Osteocyte (in vitro differentiated cells): ENCODE measurements around the gene ARPC1B. TPM values are rescaled to one million over a fixed set of nuclear protein-coding genes. Genes with fewer than 3 reads are reported as not detected.
"Not testable (repeated sequence)": the region's sequence is repeated elsewhere in the genome, so short reads cannot be mapped to it uniquely, and the experiment has no call there.

Experiments used
- DNase-seq: peaks from one replicate; pipeline ENCODE4 v3.0.0; 2021; ENCODE audit warnings: mixed read lengths; ENCODE audit not compliant: unreplicated experiment; ENCODE audit errors: extremely low spot score
- H3K27ac Mint-ChIP-seq: one replicate; pipeline ENCODE4 v1.8.0; 2021; ENCODE audit warnings: mild to moderate bottlenecking, mixed read lengths; ENCODE audit not compliant: unreplicated experiment
- H3K27me3 Mint-ChIP-seq: one replicate; pipeline ENCODE4 v1.8.0; 2021; ENCODE audit warnings: mixed read lengths; ENCODE audit not compliant: unreplicated experiment
- H3K36me3 Mint-ChIP-seq: one replicate; pipeline ENCODE4 v1.8.0; 2021; ENCODE audit warnings: mixed read lengths; ENCODE audit not compliant: unreplicated experiment
- H3K4me1 Mint-ChIP-seq: one replicate; pipeline ENCODE4 v1.8.0; 2021; ENCODE audit warnings: mixed read lengths; ENCODE audit not compliant: unreplicated experiment
- H3K4me3 Mint-ChIP-seq: one replicate; pipeline ENCODE4 v1.8.0; 2021; ENCODE audit warnings: mild to moderate bottlenecking, moderate library complexity, mixed read lengths; ENCODE audit not compliant: unreplicated experiment
- H3K9me3 Mint-ChIP-seq: one replicate; pipeline ENCODE4 v1.8.0; 2021; ENCODE audit warnings: mixed read lengths; ENCODE audit not compliant: unreplicated experiment
- CTCF ChIP-seq: fragments of 200-600 bp; sonication (generic); IDR thresholded peaks from 2 replicates; pipeline ENCODE4 v1.5.0; 2021; ENCODE audit warnings: antibody characterized with exemption, mild to moderate bottlenecking, moderate library complexity
- total RNA-seq: library from RNA; stranded (reverse); gene quantifications from 2 replicates; pipeline ENCODE4 v1.2.1, GENCODE V29; 2021

The ARPC1B gene
- total RNA-seq, 1 donor from 2014 or later = 76.1 TPM

- no peak for DNase-seq
- Mint-ChIP-seq H3K4me1 (peaks cover 42% of the 10 kb centered on the region), H3K9me3 (no peaks in the 10 kb centered on the region), H3K4me3 (no peak overlapping the region), H3K36me3 (peaks cover 14% of the 10 kb centered on the region), H3K27ac (peak overlapping the region; percentile 92), H3K27me3 (no peaks in the 10 kb centered on the region)
- no peak for TF ChIP-seq CTCF
Measured at GRCh38 chr7:99331002-99331401, 43.5 kb upstream of the ARPC1B start.

- Mint-ChIP-seq H3K9me3 (no peaks in the 10 kb centered on the region), H3K4me1 (peaks cover 2% of the 10 kb centered on the region), H3K4me3 (no peak overlapping the region), H3K27me3 (no peaks in the 10 kb centered on the region), H3K36me3 (peaks cover 43% of the 10 kb centered on the region), H3K27ac (no peak overlapping the region)
- no peak for DNase-seq
- TF ChIP-seq CTCF = no peak
Measured at GRCh38 chr7:99339595-99339994, 34.9 kb upstream of the ARPC1B start.

- H3K9me3 Mint-ChIP-seq = no peaks in the 10 kb centered on the region
- no peak overlapping the region for H3K4me3 Mint-ChIP-seq
- H3K27ac Mint-ChIP-seq = no peak overlapping the region
- H3K27me3 Mint-ChIP-seq = no peaks in the 10 kb centered on the region
- H3K4me1 Mint-ChIP-seq = peaks cover 2% of the 10 kb centered on the region
- no peak for DNase-seq
- peaks cover 42% of the 10 kb centered on the region for H3K36me3 Mint-ChIP-seq
- no peak for TF ChIP-seq CTCF
Measured at GRCh38 chr7:99340659-99341058, 33.9 kb upstream of the ARPC1B start.

- Mint-ChIP-seq H3K4me3 (no peak overlapping the region), H3K36me3 (peaks cover 38% of the 10 kb centered on the region), H3K27me3 (no peaks in the 10 kb centered on the region), H3K27ac (no peak overlapping the region), H3K4me1 (peaks cover 2% of the 10 kb centered on the region), H3K9me3 (no peaks in the 10 kb centered on the region)
- DNase-seq = no peak
- TF ChIP-seq CTCF = no peak
Measured at GRCh38 chr7:99344061-99344647, 30.4 kb upstream of the ARPC1B start.

- not testable (repeated sequence) for H3K27me3 Mint-ChIP-seq, DNase-seq, H3K9me3 Mint-ChIP-seq, H3K27ac Mint-ChIP-seq, H3K4me3 Mint-ChIP-seq, H3K4me1 Mint-ChIP-seq
- H3K36me3 Mint-ChIP-seq = peaks cover 33% of the 10 kb centered on the region
Measured at GRCh38 chr7:99350641-99351040, 23.9 kb upstream of the ARPC1B start.

- Mint-ChIP-seq H3K4me3 (no peak overlapping the region), H3K36me3 (peaks cover 36% of the 10 kb centered on the region), H3K9me3 (no peaks in the 10 kb centered on the region), H3K27me3 (no peaks in the 10 kb centered on the region), H3K27ac (no peak overlapping the region), H3K4me1 (no peaks in the 10 kb centered on the region)
- DNase-seq = no peak
- no peak for TF ChIP-seq CTCF
Measured at GRCh38 chr7:99352247-99352646, 22.3 kb upstream of the ARPC1B start.
